VCaP (cell line): ENCODE results near the gene NFE2L2.
"Not testable (repeated sequence)": the region's sequence is repeated elsewhere in the genome, so short reads cannot be mapped to it uniquely, and the experiment has no call there.

Experiments used
- H3K27ac ChIP-seq: fragments of 450-650 bp; 2 replicates; pipeline ENCODE4 v1.5.1; 2017
- TF ChIP-seq, protein P1 (sequence below): fragments of 450-650 bp; conservative IDR thresholded peaks from 2 replicates; pipeline ENCODE4 v1.5.1; 2017; ENCODE audit warnings: mild to moderate bottlenecking, moderate library complexity

Gene NFE2L2

DNA sequence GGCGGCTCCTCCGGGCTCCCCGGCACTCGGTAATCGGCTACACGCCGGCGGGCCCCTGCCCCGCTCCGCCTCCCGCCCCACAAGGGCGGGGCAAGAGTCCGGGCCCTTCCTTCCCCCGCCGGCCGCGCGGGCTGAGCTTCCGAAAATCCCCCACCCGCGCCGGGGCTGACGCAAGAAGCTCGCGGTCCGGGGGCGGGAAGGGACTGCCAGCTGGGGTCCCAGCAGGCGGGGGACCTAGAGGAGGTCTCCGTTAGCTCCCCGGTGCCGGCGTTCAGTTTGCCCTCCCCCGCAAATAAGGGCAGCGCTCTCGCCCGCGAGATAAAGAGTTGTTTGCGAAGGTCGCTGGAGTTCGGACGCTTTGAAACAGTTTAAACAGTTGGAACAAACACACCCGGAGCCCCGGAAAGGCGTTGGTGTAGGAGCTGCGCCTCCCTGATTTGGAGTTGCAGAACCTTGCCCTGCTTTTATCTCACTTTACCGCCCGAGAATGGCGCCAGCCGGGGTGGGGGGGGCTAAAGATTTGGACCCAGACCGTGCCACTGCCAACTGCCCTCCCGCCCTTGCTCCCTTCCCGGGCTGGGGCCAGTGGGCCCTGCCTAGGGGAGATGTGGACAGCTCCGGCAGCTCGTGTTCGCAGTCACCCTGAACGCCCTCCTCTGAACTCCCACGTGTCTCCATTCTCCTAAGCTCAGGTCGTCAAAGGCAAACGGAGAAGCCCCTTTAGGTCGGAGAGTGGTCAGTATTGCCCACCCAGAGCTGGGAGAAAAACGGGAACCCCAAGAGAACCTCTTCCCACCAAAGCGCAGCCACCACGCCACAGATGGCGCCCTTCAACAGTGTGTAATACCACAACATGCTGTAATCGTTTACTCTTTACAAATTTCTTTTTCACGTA lies at the start of gene NFE2L2:
Gene NFE2L2 (minus strand): TSS at position 35 of the 895 bp plus-strand sequence. CDS start 151 bp downstream, outside the sequence.
- TF ChIP-seq, protein P1, sequence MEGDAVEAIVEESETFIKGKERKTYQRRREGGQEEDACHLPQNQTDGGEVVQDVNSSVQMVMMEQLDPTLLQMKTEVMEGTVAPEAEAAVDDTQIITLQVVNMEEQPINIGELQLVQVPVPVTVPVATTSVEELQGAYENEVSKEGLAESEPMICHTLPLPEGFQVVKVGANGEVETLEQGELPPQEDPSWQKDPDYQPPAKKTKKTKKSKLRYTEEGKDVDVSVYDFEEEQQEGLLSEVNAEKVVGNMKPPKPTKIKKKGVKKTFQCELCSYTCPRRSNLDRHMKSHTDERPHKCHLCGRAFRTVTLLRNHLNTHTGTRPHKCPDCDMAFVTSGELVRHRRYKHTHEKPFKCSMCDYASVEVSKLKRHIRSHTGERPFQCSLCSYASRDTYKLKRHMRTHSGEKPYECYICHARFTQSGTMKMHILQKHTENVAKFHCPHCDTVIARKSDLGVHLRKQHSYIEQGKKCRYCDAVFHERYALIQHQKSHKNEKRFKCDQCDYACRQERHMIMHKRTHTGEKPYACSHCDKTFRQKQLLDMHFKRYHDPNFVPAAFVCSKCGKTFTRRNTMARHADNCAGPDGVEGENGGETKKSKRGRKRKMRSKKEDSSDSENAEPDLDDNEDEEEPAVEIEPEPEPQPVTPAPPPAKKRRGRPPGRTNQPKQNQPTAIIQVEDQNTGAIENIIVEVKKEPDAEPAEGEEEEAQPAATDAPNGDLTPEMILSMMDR: peak; percentile 48
- H3K27ac ChIP-seq: peak within 1 kb of the TSS; percentile 94

DNA sequence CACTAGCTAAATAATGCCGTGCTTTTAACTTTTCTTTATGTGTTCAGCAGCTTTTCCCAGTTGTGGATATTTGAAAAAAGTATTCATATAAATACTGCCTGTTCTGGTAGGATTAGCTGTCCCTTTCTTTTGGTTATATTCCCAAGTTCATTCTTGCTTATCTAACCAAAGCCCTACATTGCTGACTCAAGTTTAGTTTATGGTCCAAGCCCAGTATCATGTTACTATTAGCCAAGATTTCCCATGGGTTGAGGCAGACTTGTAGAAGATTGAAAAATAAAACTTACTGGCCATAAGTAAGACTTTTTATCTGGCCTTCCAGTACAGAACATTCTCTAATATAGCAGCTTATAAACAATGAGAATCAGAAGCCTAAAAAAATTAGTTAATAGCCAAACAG lies 49.7 kb upstream of the NFE2L2 start:
- H3K27ac ChIP-seq: no peak overlapping the region
- TF ChIP-seq, protein P1: no peak

DNA sequence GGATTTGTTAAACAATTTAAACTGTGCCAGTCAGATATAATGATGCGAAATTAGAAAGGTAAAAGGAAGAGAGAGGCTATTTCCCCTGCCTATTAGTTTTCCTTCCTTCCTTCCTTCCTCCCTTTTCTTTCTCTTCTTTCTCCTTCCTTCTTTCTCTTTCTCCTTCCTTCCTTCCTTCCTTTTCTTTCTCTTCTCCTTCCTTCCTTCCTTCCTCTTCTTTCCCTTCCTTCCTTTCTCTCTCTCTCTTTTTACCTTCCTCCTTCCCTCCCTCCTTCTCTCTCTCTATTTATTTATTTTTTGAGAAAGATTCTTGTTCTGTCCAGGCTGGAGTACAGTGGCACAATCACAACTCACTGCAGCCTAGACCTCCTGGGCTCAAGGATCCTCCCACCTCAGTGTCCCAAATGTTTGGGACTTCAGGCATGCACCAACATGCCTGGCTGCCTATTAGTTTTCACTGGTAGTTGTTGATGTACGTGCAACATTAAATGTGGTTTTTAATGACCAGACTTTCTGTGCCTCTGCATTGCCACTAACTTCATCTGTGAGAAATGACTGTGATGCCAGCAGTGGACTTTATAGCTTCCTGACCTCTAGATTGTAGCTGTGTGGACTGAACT lies 48.7 kb upstream of the NFE2L2 start:
- TF ChIP-seq, protein P1: no peak
- H3K27ac ChIP-seq: no peak overlapping the region

DNA sequence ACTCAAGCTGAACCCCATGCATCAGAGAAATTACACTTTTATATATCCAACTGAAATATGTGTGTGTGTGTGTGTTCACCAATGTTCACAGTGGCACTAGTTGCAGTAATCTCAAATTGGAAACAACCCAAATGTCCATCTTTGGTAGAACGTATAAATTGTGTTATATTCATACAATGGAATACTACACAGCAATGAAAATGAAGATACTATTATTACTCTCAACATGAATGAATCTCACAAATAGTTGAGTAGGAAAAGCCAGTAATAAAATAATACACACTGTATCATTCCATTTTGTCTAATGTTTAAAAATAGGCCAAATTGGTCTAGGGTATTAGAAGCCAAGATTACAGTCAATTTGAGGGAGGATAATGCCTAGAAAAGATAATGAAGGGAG lies 48.0 kb upstream of the NFE2L2 start:
- TF ChIP-seq, protein P1: no peak
- H3K27ac ChIP-seq: no peak overlapping the region

DNA sequence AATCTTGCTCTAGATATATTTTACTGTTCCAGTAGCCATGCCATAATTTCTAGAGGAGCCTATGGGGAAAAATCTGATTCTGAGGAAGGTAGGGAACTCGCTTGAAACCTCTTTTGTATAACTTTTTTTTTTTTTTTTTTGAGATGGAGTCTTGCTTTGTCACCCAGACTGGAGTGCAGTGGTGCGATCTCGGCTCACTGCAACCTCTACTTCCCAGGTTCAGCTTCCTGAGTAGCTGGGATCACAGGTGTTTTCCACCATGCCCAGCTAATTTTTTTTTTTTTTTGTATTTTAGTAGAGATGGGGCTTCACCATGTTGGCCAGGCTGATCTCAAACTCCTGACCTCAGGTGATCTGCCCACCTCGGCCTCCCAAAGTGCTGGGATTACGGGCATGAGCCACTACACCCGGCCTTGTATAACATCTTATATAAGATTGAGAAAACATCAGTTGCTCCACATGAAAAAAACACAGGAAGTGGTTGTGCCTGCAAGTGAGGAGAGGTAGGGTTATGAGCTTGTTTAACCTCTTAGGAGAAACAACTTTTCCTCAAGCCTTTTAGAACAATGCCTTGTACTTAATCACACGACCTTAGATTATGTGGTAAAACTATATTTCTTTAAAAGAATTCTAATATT lies 45.3 kb upstream of the NFE2L2 start:
- not testable (repeated sequence) for H3K27ac ChIP-seq

DNA sequence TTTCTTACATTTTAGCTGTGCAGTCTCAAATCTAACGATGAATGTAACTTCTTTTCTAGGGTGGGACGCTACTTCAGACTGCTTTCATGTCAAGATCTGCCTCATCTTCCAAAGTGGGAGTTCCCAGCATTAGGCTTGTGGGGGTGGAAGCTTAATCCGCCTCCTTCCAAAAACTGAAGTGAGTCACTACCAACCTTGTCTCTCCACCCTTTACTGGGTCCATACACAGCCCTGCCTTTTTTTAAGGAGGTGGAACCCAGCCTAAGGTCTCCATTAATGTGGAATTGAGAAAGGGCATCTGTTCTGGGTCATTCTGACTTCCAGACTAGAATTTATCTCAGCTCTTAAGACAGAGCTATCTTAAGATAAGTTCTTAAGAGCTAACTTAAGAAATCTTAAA lies 42.0 kb upstream of the NFE2L2 start:
- TF ChIP-seq, protein P1: no peak
- no peak overlapping the region for H3K27ac ChIP-seq

DNA sequence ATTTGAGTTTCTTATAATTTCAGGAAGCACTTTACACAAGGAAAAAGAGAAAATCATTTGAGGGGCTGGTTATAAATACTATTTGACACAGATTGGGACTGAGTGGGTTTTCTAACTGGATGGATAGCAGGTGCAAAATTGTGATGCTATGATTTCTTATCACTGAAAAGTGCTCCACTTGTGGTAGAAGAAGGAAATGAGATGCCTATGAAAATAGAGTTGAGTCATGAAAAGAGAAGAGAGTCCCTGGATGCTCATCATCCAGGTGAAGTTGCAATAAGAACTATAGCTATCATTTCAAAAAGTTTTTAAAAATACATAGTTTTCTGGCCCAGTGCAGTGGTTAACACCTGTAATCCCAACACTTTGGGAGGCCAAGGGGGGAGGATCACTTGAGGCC lies 39.4 kb upstream of the NFE2L2 start:
- no peak overlapping the region for H3K27ac ChIP-seq
- TF ChIP-seq, protein P1: no peak
